ENCODE results near the gene RARB. TPM values are rescaled to one million over a fixed set of nuclear protein-coding genes. Genes with fewer than 3 reads are reported as not detected.
A peak's percentile ranks its signal among the peaks of the same experiment; 100 is the strongest.

Gene RARB
- 0.62 and 0.71 TPM in 2 replicates for total RNA-seq (2014; rRNA removed; shearing (Covaris generic))

DNA sequence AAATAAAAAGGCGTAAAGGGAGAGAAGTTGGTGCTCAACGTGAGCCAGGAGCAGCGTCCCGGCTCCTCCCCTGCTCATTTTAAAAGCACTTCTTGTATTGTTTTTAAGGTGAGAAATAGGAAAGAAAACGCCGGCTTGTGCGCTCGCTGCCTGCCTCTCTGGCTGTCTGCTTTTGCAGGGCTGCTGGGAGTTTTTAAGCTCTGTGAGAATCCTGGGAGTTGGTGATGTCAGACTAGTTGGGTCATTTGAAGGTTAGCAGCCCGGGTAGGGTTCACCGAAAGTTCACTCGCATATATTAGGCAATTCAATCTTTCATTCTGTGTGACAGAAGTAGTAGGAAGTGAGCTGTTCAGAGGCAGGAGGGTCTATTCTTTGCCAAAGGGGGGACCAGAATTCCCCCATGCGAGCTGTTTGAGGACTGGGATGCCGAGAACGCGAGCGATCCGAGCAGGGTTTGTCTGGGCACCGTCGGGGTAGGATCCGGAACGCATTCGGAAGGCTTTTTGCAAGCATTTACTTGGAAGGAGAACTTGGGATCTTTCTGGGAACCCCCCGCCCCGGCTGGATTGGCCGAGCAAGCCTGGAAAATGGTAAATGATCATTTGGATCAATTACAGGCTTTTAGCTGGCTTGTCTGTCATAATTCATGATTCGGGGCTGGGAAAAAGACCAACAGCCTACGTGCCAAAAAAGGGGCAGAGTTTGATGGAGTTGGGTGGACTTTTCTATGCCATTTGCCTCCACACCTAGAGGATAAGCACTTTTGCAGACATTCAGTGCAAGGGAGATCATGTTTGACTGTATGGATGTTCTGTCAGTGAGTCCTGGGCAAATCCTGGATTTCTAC lies at the start of gene RARB:
TSS of gene RARB (plus strand) at position 322 of the 847 bp plus-strand sequence. CDS start at position 791, 469 bp downstream.
- DNase-seq (ENCODE audit: low spot score), result peak; percentile 72

DNA sequence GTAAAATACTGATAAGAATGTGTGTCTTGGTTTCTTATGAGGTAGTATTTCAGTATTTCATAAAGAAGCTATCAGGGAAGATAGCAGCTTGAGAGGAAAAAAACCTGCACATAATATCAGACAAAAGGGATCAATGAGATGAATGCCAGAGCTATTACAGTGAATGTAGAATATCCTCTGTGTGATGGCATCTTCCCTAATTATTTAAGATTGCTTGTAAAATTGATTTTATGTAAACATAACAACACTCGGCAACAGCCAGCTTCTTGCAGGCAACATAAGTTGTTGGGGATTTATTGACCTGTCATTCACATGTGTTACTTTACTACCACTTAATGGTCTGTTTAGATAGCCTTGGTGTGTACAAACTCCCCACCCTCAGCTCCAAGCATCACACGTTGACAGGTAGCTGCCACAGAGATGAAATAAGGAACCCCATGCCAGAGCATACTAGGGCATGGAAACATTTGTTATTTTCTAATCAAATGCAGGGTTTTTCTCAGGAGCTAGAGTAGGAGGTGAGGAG lies 49.2 kb upstream of the RARB start:
- no peak for DNase-seq (ENCODE audit: low spot score)

DNA sequence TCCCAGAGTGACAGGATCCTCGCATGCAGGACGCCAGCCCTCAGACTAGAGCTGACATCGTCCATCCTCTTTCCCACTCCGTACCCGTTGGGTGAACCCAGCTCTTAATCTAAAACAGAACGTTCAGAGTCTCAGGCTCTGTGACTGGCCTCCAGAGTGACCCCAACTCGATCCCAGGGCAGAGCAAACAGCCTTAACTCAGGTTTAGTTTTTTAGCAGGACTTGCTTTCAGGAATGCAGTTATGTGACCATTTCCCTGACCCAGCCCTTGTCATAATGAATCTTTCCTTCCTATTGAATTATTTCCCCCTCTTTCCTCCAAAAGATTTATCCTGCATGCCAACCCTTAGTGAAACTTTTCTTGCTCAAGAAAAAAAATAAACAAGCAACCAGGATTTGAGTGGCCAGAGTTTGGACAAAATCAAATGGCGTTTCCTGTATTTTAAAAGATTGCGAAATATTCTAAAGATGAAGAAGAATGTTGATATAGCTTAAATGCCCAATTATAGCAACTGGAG lies 47.8 kb upstream of the RARB start:
- DNase-seq (ENCODE audit: low spot score), result no peak

DNA sequence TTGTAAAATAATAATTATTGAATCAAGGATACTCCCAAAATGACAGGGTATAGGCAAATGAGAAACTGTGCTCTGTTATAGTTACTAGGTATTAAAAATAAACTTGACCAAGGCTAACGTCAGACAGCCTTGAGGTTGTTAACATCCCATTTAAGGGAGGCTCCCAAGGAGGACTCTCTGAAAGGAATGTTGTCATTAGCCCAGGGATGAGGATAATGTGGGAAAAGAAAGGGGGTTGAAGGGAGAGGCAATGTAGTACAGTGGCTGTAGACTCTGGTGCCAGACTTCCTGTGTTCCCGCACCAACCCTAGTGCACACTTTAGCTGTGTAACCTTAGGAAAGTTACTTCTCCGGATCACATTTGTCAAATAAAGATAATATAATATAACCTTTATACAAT lies 47.0 kb upstream of the RARB start:
- no peak for DNase-seq (ENCODE audit: low spot score)

DNA sequence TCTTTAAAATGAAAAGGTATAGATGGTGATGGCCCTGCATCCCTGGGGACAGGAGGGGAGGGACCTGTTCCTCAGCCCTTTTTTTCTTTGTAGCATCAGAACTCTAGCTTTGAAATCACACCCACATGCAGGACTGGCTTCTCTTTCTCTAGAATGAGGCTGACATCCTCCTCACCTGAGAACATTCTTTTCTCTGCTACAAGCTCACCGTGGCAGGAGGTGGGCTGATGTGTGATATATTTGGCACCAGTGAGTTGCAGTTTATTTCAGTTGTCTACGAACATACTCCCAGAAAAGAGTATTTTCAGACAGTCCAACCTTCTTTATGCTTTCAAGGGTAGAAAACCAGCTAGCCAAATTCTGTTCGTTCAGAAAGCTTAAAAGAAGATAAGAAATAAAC lies 43.6 kb upstream of the RARB start:
- no peak for DNase-seq (ENCODE audit: low spot score)

DNA sequence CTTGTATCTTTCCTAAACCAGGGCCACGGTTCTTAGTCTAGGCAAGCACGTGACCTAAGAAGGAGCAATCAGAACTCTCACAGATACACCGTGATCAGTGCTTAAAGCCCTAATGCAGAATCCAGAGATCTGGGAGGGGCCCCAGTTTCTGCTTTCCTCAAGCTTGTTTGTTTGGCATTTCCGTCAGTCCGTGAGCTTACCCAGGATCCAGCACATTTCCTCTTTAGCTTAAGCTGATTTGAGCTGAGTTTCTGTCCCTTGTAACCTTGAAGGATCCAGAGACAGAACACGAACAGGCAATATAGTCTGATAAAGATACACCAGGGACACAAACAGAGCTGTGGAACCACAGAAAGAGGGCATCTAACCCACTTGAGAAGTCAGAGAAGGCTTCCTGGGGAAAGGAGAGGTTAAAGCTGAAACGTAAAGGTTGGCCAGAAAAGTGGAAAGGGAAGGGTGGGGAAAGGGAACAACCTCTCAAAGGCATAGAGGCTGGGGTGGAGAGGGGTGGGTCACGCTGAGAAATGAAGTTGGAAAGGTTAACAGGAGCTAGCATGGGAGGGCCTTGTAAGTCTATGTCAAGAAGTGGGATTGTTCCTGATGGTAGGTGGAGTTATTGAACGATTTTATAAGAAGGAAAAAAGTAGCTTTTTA lies 42.1 kb upstream of the RARB start:
- DNase-seq (ENCODE audit: low spot score), result no peak

DNA sequence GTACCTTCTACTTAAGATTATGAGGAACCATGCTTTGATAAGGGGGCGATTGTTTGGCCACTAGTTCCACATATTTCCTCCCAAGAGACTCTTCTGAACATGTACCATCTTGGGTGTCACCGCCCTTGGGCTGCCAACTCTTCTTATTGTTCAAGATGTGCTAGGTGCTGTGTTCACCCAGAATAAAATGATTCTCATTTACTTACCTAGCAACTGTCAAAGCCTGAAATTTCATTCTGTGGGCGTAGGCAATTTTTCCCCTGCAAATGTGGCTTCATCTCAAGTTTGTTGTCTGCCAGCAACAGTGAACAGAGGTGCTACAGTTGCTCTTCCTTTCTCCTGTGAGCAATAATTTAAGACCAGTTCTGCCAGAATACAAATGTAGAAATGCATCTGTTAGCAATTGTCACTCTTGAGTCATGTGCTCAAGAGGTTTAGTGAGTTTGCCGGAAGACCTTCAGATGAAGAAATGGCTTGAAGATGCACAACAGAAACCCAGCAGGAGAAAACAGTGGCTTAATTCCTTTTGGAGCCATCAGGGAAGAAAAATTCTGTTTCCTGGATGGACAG lies 41.3 kb upstream of the RARB start:
- no peak for DNase-seq (ENCODE audit: low spot score)

DNA sequence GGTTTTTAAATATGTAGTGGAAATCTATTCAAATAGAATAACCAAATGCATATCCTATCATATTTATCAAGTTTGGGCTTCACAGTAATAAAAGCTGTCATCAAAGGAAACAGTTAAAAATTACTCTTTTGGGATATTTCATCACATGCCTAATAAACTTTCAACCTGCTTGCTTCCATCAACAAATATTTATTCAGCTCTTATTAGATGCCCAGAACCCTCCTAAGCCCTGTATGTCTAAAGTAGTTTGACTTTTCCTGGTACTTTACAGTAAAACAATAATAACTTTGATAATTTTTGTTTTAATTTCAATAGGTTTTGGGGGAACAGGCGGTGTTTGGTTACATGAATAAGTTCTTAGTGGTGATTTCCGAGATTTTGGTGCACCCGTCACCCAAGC lies 37.5 kb upstream of the RARB start:
- DNase-seq (ENCODE audit: low spot score), result no peak

DNA sequence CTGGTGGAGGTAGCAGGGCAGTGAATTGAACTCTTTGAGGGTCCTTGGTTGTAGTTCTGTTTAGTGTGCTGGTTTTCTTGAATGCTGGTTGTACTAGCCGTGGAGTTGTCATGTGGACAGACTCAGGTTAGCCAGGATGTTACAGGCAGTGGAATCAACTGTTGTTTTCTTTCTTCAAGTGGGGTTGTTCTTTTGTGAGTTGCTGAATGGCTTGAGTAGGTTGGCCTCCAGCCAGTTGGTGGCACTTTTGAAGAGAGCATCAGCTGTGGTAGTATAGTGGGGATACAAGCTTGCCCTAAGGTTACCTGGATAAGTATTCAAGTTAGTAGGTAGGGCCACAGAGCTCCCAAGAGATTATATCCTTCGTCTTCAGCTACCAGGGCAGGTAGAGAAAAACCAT lies 31.8 kb upstream of the RARB start:
- no peak for DNase-seq (ENCODE audit: low spot score)

DNA sequence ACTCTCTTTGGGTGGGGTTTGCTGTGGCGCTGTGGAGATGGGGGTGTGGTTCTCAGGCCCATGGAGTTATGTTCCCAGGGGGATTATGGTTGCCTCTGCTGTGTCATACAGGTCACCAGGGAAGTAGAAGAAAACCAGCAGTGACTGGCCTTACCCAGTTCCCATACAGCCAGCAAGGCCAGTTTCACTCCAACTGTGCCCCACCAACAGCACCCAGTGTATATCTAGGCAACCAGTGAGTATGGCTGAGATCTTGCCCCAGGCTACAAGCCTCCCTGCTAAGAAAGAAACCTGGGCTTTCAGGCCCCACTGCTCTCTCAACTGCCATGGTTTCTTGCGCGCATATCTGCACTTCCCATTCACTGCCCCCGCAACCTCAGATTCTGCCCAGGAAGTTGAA lies 31.4 kb upstream of the RARB start:
- no peak for DNase-seq (ENCODE audit: low spot score)

DNA sequence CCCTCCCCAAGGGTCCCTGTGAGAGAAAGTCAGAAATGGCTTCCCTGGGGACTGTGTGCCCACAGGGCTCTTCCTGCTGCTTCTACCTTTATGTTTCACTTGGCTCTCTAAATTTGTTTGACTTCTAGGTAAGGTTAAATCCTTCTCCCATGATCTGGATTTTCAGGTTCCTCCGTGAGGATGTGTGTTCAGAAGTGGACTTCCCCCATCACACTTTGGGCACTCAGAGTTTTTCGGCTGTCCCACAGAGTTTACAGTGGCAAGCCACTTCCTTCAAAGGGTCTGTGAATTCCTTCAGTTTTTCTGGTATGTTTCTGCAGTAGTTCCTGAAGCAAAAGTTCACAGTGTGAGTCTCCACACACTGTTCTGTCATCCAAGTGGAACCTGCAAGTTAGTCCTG lies 30.9 kb upstream of the RARB start:
- no peak for DNase-seq (ENCODE audit: low spot score)

DNA sequence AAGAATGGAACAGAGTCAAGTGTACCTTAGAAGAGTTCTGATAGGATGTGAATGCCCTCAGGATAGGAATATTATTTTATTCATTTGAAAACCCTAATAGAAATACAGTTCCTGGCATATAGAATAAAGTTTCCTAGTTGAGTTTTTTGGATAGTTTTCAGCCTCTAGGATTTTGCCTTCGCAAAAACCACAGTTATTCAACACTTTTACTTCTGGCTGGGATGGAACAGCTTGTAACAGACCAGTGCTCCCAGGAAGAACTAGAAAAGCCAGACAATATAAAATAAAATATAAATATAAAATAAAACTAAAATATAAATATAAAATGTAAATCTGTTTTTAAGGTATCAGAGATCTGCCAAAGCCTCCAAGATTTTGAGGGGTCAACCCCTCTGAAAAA lies 27.5 kb upstream of the RARB start:
- no peak for DNase-seq (ENCODE audit: low spot score)

DNA sequence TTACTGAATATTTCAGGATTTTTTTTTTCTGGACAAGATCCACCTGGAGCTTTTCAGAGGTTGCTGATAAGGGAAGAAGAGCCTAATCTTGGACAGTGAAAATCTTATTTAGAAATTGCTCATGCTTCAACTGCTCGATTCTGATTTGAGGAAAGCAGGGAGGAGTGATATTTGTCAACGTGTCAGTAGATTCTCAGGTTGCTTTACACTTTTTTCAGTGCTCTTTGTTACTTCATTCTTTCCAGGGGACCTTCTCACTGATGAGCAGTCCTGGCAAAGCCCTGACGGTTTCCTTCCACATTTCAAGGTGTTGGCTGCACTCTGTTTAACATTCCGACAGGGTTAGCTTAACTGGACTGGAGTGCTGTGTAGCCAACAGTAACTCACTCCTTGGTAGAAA lies 24.1 kb upstream of the RARB start:
- DNase-seq (ENCODE audit: low spot score), result no peak

DNA sequence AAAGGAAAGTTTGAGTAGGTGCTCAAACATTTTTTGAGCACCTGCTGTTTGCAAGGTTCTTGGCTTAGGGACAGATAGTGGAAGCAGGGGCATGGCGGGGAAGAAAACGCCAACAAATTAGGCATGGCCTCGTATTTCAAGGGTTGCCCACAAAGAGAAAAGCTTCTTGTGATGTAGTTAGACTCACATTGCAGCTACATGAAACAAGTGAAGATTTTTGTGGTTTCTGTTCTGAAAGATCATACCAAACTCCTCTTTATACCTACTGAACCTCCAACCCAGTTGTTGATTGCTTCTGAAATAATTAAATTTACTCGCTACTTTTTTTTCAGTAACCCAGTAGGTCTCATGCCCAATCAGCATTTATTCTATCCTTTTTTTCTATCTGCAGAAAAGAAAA lies 23.5 kb upstream of the RARB start:
- no peak for DNase-seq (ENCODE audit: low spot score)

DNA sequence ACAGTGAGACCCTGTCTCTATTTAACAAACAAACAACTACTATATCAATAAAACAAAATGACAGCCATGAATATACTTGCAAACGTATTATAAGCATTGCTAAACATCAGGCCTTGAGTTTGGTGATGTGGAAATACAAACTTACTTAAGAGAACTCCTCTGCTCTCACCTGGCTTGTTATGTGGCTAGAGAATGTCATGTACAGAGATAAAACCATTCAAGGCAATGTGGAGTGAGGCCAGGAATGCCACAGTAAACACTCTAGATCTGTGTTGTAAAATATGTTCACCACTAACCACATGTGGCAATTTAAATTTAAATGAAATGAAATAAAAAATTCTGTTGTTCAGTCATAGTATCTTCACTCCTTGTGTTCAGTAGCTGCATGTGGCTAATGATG lies 22.7 kb upstream of the RARB start:
- no peak for DNase-seq (ENCODE audit: low spot score)

DNA sequence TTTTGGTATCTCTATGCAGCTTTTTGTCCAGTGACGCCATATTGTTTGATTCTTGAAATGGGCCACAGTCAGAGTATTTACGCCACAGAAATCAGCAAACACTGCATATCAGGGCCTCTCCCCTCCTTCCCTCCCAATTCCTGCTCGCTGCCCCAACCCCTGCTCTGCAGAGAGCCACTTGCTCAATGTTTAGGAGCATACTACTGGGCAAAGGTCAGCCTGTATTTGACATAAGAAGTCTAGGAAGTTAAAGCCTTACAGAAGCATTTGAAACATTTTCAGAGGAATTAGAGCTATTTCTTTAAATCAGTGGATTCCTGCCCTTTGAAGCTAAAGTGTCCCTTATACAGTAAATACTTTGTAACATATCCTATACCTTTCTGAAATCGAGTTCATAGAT lies 17.4 kb upstream of the RARB start:
- no peak for DNase-seq (ENCODE audit: low spot score)

DNA sequence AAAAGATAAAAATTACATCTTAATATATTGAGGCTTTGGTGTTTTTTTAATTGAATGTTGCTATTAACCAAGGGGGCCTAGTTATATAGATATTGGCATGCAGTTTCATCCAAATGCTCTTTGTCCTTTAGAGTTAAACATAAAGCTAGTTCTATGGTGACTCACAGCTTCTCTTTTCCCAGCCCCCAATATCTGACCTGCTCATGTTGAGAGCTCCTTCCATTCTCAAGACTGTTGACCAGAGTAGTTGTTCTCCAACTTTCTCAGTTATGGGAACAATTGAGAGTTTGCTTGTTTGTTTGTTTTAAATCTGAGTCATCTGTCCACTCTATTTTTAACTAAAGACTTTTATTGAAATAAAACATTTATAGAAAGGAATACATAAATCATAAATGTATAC lies 15.8 kb upstream of the RARB start:
- peak; percentile 29 for DNase-seq (ENCODE audit: low spot score)

DNA sequence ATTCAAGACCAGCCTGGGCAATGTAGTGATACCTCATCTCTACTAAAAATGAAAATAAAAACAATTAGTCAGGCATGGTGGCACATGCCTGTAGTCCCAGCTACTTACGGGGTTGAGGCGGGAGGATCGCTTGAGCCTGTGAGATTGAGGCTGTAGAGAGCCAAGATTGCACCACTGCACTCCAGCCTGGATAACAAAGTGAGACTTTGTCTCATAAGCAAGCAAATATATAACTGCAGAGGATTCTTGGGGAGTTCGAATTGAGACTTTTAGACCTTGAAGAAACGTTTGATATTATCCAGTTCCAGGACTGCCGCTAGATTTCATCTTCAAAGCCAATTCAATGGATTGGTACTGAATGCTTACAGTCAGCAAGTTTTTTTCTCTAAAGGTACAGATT lies 11.9 kb upstream of the RARB start:
- no peak for DNase-seq (ENCODE audit: low spot score)

DNA sequence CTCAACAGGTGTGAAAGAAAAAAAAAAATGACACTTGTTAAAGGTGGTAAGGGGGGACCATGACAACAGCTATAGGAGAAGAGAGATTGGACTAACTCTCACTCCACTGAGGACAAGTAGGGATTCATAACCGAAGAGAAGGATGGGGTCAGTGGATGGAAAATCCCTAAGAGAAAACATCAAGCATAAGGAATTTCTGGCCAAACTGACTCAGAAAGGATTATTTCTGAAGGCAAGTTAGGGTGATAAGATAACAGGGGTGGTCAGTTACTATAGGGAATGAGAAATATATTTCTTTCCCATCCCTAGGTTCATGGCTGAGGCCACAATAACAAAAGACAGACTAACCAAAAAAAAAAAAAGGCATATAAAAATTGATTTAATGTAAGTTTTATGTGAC lies 9.5 kb upstream of the RARB start:
- no peak for DNase-seq (ENCODE audit: low spot score)

DNA sequence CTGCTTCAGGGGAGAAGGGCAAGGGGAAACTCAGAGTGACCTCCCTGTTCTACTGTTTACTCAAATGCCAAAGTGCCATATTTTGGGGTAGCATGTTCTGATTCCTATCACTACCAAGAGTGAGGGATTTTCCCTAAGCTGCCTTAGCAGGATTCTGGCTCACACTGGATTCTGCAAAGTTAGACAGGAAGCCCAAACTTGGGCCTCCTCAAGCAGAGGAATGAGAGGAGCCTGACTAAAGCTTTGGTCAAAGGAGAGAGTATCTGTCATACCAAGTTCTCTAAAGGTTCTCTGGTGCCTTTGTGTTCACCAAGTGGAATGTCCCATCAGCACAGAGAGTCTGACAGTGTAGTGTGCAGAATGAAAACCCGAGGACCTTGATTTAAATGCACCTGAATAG lies 8.8 kb upstream of the RARB start:
- DNase-seq (ENCODE audit: low spot score), result no peak

DNA sequence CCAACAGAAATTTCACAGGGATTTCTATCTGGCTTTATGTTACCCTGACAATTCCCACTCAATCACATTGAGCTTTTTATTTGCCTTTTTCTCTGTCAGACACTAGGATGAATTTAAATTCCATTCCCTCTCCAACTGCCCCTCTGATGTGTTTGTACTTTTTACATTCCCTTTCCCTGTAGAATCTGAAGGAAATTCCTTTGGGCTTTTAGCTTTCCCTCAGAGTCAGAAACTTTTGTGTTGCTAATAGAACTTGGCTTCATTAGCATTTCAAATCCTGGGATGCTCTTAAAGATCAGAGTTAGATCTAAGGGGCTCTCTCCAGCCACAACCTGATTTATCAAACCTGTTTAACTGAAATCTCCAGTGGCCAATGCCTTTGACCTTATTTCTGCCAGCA lies 7.9 kb upstream of the RARB start:
- DNase-seq (ENCODE audit: low spot score), result no peak

DNA sequence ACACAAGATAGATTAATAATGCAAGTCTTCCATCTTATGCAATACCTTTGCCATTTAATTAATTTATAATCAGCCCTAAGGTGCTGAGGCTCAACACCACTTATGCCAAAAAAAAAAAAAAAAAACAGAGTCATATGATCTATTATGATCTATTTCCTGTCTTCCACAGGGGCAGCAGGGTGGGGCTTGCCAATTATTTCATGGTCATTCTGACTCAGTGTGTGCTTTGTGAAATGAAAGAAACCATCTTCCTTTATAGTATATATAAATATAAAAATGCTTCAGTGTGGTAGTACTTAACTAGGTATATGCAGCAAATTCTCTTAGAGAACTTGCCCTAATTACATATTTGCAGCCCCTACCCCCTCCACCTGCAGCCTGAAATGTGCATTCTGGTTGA lies 7.2 kb upstream of the RARB start:
- peak; percentile 30 for DNase-seq (ENCODE audit: low spot score)

DNA sequence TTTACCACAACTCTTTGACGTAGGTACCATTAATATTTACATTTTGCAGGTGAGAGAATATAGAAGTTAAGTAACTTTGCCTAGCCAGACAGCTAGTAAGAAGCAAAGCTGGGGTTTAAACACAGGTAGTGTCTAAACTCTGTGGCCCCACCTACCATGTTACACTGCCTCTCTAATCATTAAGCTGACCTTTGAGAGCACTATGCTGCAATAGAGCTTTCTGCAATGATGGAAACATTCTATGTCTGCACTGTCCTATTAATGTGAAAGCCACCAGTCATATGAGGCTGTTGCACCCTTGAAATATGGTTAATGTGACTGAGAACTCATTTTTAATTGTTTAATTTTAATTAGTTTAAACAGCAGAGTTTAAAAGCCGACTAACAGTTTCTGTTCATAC lies 6.3 kb upstream of the RARB start:
- DNase-seq (ENCODE audit: low spot score), result no peak

Data from A172 (cell line).